HG03378 (cell line): ENCODE results near the gene TTC28.

Source experiments
- ATAC-seq: cut with Tn5 transposase; IDR thresholded peaks from one replicate; pipeline ENCODE4 v1.9.1; 2021; ENCODE audit warnings: mild to moderate bottlenecking, moderate library complexity; ENCODE audit not compliant: unreplicated experiment

The TTC28 gene

DNA sequence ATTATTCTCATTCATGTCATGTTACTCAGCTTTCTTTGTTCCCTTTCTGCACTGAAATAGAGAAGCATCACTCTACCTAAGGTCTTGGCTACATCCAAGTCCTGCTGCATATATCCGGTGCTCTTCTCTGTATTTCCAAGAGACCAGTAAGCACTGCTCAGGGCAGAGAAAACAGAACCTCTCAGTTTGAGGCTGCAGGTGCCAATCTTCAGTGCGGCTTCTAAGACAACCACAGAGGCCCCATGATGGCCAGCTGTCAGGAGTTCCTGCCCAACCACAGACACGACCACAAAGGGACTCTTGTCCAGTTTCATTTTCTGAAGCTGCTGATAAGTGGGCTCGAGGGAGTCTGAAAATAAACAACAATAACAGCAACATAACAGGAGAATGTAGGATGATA is 382.1 kb downstream of the TTC28 start:
- ATAC-seq: peak; percentile 51

DNA sequence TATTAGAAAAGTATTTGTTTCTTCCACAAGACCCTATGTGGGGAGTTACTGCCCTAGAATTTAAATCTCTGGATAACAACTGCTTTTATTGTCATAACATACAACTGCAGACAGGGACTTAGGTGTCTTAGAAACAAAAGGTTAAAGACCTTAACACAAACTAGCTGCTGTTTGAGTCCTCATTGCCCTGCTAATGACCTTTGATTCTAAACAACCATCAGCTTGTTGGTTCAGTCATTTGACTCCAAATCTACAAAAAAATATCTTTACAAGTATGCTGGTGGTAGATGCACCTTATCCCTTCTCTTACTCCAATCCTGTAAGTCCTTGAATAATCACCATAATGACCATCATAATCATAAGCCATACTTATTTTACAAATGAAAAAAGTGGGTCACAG is 383.2 kb downstream of the TTC28 start:
- ATAC-seq: no peak

DNA sequence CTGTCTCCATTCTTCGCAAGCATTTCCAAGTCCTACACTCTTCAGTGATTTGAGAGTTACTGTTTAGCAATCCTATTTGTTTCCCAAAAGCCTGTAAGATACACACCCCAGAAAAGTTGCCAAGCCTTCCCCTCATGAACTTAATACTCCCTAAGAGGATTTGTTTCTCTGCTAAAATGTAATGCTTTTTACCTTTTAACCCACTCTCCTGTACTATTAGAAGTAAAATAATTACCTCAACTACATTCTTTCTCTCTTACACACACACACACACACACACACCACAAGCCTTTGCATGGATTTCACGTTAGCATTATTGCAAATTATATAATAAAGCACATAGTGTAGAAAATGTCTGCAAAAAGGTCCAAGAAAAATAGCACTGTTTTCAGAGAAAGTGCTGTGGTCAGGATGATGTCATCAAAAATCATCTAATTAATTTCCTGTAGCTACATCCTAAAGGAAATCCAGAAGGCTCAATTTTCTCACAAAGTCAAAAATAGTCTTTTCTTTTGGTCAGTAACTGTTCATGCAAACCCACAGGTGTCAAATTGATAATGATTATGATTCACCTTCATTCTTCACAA is 396.5 kb downstream of the TTC28 start:
- no peak for ATAC-seq

DNA sequence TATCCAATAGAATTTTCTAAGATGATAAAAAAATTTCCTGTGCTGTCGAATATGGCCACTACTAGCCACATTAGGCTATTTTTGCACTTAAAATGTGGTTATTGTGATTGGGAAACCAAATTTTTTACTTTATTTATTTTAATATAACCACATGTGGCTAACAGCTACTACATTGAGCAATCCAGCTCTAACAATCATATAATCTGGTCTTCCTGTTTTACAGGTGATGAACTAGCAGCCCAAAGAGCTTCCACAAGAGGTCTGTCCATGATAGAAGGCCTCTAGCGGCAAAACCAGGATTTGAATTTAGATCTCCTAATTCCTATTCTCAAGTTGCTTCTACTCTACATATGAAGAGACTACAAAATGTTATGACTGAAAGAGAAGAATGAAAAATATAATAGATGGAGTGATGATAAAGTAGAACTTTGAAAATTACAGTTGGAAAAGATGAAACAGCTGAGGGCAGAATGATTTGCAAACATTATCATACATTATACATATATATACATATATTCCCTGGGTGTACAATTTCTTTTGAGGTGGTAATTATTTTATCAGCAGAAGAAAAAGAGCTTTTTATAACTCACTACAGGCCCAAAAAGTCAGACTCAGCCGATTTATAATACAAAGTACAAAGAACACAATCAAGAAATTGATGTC is 397.1 kb downstream of the TTC28 start:
- ATAC-seq: no peak

DNA sequence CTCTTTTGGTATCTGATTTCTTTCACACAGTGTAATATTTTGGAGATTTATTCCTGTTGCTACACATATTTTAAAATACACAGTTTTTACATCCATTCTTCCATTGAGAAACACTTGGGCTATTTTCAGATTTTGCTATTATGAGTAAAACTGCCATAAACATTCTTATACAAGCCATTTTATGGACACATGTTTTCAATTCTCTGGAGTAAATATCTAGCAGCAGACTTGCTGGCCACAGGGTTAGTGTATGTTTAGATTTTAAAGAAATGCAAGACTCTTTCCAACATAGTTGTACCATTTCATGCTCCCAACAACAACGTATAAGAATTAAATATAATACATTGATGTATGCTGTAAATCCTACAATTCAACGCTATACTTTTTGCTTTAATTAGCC is 399.8 kb downstream of the TTC28 start:
- ATAC-seq: no peak

DNA sequence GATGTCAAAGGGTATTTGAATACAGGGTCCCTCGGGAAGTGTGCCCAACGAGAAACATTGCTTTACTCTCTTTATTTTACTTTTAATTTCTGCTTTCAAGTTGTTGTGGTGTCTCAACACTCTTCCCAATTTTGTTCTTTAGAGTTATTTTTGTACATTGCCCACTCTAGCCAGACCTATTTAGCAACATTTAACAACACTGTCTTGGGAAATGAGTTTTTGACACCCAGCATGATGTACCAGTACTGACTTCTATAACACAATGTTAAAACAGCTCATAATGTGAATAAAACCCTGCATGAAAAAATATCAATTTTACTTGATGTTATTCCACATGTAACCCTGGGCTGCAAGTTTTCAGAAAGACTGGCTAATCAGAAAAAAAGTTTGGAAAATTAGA is 410.4 kb downstream of the TTC28 start:
- ATAC-seq: no peak

DNA sequence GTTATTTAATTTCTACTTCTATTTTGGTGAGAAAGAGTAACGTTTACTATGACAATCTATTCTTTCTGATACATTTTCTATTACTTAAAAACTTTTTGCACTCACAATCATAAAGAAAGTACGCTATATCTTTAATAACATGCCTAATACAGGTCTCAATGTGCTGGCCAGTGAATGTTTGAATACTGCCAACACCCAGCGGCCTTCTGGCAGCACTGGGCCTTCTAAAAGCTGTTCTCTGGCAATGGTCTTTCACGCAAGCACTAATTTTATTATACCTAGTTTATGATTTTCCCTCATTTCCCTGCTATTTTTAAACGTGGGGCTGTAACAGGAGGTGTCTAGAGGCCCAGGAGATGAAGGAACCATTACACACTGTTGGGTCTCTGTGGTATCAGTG is 410.8 kb downstream of the TTC28 start:
- no peak for ATAC-seq

DNA sequence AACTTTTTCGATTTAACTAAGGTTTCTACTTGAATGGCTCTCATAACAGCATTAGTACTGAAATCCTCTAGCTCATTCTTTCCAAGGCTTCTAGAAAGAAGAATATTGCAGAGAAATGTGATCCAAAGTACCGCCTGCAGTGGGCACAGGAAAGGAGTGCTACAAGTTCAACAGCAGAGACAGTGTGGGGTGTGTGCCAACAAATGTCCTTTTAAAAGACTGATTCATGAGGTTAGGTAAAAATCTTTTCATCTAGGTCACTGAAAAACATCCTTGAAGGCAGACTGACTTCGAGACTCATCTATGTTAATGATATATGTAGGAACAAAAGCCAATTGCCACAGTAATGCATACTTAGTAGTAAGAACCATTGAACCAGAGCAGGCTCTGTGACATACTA is 411.5 kb downstream of the TTC28 start:
- no peak for ATAC-seq

DNA sequence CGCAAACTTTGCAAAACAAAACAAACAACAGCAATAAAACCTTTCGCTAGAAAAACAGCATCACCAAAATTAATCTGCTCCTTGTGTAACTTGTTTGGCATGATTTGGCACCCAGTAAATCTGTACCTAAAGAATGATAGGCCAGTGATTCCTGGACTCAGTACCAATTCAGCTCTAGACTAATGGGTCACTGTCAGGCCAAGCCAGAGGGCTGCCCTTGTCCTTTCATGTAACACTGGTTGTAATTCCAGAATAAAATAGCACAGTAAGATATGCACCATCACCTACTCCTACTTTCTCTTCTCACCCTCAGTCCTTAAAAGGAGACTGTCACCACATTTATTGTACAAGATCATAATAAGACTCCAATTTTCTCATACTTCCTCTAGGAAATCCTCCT is 419.0 kb downstream of the TTC28 start:
- ATAC-seq: no peak

DNA sequence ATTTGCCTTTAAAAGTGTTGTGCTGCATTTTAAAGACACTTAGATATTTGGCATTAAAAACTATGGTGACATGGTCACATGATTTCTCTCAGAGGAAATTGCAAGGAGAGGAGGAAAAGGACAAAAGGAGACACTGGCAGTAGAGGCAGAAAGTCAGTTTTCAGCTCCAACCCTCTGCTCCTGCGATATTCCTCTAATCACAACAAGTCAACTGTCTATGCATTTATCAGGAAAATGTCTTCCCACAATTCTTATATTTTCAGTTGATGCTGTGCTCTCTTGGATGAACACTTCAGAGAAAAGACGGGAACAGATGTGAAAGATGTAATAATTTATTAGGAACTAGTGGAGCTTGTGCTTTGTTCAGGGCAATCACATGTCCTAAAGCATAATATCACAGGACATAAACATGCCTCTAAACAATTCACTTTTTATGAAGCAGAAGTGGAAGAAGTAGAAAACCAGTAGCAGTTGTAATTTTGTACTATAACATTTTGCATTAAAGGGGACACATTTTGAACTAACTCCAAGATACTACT is 419.8 kb downstream of the TTC28 start:
- no peak for ATAC-seq

DNA sequence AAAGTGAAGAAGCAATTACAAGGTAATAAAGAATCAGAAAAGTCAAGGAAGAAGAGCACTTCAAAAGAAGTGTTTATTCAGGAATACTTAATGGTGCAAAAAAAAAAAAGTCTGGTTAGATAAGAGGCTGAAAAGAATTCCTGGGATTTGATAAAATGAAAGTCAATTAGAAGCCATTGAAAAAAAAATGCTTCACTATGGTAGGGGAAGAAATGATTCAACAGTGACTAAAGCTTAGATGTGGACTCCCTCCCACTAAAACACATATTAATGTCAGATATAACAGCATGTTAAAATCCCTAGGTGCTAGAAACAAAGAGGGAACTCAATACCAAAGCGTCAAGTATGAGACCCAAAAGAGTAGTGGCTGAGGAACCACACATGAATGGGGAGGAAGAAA is 425.2 kb downstream of the TTC28 start:
- no peak for ATAC-seq

DNA sequence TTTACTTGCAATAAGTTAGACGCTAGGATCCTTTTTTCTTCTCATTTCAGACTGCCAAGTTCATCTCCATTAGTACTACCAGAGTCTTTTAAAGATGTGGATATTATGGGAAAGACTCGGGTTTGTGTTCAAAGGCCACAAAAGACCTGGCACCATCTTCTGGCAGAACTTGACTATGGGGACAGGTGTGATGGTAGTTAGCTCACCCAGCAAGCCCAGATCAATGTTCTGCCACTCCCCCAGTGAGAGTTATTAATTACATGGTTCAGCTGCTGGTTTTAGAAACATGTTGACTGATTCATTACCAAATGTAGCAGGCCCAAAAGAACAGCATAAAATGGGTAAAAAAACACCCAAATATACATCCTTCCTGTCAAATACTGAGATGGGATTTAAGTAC is 427.1 kb downstream of the TTC28 start:
- ATAC-seq: no peak

DNA sequence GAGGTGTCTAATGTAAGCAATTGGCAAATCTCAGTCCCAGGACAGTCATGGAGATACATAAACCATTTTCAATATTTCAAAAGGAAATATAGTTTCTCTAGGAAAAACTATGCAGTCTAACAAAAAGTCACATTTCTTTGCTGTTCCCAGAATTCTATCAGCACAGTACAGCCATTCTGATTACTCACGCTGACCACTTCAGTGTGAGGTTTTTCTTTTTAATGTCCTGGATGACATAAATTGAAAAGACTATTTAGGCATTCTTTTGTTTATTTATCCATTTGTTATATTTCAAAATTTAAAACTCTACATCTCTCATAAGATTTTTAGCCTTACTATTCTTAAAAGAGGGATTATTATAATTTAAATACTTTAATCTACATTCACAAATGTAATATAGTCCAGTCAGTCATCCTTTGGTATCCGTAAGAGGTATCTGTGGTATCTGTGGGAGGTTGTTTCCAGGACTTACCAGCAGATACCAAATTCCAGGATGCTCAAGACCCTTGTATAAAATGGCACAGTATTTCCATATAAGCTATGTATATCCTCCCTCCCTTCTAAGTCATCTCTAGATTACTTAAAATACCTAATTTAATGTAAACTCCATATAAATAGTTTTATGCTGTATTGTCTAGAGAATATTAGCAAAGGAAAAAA is 429.5 kb downstream of the TTC28 start:
- no peak for ATAC-seq

DNA sequence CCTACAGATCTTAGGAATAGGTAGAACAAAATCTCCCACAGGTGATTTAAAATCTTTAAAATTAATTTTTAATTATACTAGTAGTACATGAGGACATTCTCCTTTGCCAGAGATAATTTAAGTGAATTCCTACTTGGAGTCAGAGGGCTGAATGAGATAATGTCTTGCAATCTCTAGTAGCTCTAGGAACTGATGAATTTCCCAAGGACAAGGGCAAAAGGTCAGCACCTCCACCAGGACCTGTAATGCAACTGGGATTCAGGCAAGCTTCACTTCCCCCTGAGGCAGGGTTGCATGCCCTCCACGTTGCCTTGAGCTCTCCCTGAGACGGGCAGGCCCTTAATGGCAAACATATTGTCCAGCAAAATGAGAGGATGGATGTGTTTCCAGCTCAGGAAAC is 430.2 kb downstream of the TTC28 start:
- no peak for ATAC-seq

DNA sequence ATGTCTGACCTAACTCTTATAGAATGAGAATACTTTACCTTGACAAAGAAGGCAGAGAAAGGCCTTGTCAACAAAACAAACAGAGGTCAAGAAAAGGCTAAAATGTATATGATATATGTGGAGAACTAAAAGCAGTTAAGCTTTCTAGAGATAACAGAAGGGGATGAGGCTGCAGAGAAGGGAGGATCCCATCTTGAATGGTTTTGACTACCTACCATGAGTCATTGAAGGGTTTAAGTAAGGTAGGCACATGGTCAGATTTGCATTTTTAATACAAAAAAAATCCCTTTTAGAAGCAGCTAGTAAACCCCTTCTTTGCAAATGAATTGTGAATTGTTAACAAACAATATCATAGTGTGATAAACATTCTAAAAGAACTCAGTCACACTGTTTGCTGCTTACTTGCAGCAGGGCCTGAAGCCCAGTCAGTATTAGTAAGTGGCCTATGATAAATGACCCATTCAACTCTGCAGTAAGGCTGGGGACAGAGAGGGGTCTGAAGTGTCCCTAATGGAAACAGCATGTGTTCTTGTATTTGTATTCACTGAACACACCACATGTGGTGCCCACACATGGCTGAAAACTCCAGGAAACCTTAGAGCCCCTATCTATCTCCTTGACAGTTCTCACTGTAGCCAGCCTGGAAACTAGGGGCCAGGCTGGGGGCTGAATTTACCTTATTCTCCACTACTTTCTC is 431.8 kb downstream of the TTC28 start:
- no peak for ATAC-seq

DNA sequence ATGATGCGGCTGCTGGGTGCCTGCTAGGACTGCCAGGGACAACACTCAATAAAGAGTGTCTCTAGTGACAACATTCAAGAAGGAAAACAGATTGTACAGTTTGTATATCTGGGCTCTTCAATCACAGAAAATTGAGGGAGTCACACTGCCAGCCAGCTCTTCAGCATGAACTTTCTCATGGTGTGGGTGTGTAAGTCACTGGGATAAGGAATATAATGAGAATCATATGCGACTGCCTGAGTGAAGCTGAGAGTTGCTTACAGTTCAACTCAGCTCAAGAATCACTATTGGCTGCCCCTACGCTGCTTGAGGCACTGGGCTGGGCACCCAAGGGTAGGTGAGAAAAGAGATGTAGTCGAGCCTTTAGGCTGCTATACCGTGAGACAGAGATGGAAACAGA is 432.5 kb downstream of the TTC28 start:
- ATAC-seq: no peak

DNA sequence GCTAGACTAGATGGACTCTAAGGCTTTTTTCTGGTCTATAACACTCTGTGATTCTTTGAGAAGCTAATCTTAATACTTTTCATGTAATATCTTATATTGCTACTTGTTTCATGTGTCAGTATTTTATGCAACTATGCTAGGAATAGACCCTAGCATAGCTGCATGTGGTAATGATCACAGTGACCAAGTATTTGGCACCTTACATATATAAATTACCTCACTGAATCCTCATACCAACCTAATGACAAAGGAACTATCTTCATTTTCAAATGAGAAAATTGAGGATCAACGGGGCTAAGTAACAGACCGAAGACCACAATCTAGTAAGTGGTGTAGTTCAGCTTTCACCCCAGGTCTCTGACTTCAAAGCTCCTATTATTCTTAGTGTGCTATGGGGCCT is 433.2 kb downstream of the TTC28 start:
- no peak for ATAC-seq

DNA sequence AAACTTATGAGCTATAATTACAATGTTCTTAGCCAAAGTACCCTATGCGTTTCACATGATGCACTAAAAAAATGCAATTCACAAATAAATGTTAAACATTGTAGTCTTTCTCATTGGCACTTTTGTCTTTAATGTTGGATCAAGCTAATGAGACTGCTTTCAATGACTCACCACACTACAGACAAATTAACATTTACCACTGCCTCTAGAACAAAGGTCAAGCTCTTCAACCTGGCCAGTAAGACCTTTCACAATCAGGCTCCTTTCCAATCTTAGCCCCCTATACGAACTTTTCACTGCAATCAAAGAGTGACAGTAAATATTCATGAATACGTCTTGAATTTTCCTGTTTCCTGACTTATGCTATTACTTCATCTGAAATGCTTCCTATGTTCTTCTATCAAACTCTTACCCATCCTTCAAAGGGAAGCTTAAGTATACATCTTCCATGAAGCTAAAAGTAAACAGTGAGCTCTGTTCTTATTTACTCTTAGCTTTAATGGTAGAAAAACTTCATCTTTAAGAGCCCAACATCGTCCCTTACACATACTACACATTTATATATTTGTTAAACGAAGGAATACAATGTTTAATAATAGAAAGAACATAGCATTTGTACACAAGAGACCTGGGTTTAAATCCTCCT is 433.9 kb downstream of the TTC28 start:
- no peak for ATAC-seq

DNA sequence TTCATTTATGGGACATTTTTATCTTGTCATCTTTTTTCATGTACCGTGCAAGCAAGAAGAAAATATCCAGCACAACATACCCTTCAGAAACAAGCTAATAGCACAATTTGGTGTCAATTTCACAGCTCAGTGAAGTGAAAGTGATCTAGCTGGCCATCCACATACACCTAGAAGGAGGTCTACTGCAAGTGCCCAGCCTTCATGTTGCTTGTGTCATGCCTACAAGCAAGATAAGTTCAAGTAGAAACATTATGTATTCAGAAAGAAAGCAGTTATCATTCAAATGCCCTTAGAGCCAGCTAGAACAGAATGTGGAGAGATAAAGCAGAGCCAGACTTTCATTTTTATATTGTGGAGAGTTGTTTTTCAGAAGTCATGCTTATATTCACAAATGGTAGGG is 434.9 kb downstream of the TTC28 start:
- no peak for ATAC-seq

DNA sequence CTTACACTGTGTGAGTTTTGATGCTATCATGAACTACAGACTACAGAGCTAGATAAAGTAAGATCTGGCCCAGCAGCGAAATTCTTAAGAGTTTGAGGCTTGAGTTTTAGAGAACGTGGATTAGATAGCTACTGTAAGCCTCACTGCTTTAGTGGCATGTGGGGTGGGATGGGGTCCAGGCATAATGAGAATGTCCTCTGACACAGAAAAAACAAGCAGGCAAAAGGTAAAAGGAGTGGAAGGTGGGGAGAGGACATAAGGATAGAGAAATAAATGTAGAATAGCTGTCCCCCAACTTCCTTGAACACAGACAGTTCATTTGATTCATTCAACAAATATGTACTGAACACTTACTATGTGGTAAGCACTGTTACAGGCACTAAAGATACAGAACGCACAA is 436.1 kb downstream of the TTC28 start:
- ATAC-seq: no peak

DNA sequence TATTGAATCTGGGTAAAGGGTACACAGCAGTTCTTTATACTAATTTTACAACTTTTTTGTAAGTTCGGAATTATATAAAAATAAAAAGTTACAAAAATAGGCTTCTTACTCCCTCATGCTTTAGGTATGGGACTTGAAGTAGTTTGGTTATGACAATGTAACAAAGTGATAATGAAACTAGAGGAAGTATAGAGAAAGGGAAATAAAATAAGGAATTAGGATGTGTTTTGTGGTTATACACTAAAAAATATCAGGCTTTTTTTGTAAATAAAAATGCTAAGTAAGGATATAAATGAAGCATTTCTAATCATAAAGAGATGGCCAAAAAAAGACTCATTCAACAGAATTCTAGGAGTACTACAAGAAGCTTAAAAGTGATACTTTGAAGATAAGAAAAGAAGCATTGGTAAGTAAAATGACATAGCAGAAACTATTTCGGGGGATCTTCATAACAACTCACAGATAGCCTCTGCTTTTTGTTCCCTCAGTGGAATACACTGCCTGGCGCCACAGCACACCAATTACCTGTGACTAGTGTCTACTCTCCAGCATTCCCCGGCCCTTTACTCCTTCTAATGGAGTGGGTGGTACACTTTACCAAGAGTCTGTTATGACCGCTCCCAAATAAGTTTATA is 437.9 kb downstream of the TTC28 start:
- ATAC-seq: no peak
